ENCODE measurements around the gene TBC1D5.

The TBC1D5 gene

GRCh38 chr3:17336291-17336690, 406.1 kb downstream of the TBC1D5 start:
- DNase-seq = no peak

DNA sequence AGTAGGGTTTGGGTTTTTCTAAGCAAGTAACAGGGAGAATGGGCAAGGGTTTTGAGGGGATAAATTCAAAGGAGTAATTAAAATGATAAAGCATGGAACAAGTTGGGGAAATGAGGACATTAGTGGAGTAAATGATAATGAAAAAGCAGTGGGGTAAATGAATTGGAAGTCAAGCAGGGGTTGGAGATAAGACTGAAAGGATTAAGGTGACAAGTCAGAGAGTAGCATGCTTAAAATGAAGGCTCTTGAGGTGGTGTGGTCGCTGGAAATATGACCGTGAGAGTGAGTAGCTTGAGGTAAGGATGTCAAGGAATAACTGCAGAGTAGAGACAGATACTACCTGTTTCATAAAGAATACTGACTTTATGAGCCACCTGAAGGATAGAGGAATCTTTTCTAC, 408.5 kb downstream of the TBC1D5 start:
- DNase-seq = no peak

DNA sequence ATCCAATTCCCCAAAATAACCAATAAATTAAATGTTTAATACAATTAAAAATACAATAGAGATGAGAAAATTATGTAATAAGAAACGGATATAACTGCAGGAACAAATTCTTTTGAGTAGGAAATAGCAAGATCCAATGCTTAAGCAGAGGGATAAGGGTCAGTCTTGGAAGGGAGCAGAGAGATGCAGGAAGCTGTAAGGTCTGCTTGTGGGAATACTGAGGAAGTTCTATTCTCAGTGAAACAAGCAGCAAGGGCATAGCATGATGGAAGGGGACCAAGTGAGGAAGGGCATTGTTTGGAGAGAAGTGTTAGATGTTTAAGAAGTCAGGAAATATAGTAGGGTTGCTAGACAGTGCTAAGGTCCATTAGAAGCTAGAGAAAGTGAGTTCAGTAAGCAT, 409.0 kb downstream of the TBC1D5 start:
- no peak for DNase-seq

GRCh38 chr3:17330660-17331059, 411.8 kb downstream of the TBC1D5 start:
- no peak for DNase-seq

DNA sequence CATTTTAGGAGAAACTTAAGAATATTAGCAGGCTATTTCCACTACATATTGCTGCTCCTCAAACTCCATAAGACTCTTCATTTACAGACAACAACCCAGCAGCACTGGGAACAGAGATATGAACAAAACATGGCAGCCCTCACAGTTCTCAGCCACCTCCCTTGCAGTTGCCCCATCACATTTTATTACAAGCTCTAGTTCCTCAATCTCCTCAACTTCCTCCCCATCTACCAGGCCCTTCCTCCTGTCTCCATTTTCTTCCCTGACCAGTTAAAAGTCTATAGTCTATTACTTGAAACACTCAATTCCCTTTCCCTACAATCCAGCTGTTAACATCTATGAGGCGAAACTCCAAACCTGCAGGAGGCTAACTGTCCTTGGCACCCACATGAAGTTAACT, 412.5 kb downstream of the TBC1D5 start:
- no peak for DNase-seq

GRCh38 chr3:17322106-17322793, 420.2 kb downstream of the TBC1D5 start:
- DNase-seq = no peak

DNA sequence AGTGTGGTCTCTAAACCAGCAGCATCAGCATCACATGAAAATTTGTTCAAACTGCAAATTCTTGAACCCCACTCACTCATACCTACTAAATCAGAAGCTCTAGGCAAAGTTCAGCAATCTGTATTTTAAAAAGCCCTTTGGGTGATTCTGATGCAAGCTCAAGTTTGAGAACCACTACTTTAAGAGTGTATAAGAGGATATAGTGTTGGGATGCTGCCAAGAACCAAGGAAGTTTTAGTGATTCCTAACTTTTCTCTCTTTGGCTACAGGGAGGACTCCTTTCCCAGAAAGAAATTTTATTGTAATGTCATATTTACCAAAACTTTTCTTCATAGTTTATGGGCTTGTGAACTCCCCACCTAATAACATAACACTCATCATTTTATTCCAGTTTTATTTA, 422.2 kb downstream of the TBC1D5 start:
- no peak for DNase-seq

- no peak for DNase-seq
Measured at GRCh38 chr3:17315897-17316296, 426.5 kb downstream of the TBC1D5 start.

GRCh38 chr3:17314171-17314570, 428.3 kb downstream of the TBC1D5 start:
- DNase-seq = no peak

- DNase-seq = no peak
Measured at GRCh38 chr3:17313746-17314145, 428.7 kb downstream of the TBC1D5 start.

DNA sequence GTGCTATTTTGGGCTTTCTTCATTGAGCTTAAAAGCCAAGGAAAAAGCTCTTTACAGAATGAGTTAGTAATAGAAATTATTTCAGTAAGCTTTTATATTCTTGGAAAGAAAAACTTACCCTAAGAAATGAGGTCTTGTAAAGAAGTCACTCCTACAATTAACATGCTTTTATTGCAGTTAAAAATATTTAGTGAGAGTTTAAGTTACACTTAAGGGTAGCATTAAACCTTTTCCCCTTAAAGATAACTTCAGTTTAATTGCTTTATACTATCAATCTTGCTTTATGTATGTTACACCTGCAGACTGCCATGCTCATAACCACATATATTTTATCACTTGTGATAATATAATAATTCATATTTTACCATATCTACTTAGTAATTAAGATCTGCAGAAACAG, 431.4 kb downstream of the TBC1D5 start:
- no peak for DNase-seq

DNA sequence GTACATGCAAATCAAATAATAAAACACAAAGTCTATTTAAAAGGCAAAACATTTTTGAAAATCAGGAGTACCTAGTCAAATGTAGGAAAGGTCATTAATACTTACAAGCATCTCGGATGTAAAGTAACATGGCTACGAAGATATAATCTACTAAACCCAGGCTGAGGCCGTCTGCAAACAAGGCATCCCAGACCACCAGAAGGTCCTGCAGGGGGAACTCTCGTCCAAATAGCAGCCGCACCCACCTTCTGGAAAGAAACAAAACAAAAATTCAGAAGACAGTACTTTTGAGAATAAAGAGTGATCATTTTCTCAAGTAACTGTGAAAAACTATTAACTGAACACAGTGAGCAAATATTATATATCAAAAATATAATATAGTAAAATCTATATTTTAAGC, 434.5 kb downstream of the TBC1D5 start:
- no peak for DNase-seq

GRCh38 chr3:17307482-17307881, 434.9 kb downstream of the TBC1D5 start:
- no peak for DNase-seq

DNA sequence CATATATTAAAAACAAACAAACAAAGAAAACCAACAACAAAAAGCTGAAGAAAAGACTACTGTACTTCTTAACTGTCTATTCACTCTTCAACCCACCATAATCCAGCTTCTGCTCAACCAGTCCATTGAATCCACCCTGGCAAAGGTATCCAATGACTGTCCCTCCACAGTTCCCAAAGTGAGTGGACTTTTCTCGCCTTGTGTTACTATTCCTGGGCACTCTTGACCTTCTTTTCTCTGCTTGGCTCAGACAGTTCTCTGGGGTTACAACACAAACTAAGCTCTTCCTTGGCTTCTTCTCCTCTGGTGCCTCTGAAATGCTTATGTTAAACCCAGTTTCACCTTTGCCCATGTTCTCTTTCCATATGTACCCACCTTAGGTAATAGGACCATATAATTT, 437.5 kb downstream of the TBC1D5 start:
- no peak for DNase-seq

DNA sequence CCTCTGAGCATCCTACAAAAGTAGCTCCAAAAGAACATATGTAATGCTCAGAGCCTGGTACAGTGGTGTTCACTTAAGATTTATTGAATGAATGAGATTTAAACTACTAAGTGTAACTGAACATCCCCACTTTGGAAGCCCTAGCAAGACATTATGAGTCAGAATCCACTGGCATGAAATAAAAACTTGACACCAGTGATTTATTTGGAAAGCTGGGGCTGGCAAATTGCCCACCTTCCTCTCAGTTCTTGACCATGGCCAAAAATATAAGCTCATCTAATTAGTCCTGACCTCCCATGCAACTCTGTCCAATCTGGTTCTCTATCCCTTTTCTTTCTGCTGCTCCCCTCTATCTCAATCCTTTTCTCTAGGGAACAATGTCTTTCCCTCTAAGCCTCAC, 439.7 kb downstream of the TBC1D5 start:
- DNase-seq = no peak

DNA sequence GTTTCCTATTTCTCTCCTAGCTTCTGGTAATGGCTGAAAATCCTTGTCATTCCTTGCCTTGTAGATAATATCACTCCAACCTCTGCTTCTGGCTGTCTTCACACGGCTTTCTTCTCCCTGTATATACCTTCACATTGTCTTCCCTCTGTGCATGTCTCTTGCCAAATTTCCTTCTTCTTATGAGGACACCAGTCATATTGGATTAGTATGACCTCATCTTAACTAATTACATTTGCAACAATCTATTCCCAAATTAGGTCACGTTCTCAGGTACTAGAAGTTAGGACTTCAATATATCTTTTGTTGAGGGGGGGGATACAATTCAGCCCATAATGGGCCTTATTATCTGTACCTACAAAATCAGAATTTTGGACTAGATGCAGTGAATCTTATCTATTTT, 440.3 kb downstream of the TBC1D5 start:
- DNase-seq = no peak

GRCh38 chr3:17301271-17301670, 441.2 kb downstream of the TBC1D5 start:
- no peak for DNase-seq

- DNase-seq = no peak
Measured at GRCh38 chr3:17300441-17300840, 442.0 kb downstream of the TBC1D5 start.

DNA sequence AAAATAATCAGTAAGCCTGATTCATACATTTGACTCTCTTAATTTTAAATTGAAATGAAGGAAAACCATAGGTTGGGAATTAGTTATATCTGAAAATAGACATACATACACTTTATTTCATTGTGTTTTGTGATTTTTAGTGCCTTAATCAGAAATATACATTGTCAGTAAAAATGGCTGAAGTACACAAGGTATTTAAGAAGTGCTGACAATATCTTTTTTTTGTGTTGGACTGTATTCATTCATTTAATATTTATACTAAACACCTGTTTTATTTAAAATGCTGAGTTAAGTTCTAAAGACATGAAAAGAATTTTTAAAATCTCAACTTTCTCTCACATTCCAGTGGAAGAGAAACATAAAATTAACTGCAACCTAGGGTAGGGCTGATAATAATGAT, 444.4 kb downstream of the TBC1D5 start:
- DNase-seq = no peak

GRCh38 chr3:17292556-17292955, 449.9 kb downstream of the TBC1D5 start:
- DNase-seq = no peak

- no peak for DNase-seq
Measured at GRCh38 chr3:17290894-17291293, 451.5 kb downstream of the TBC1D5 start.

DNA sequence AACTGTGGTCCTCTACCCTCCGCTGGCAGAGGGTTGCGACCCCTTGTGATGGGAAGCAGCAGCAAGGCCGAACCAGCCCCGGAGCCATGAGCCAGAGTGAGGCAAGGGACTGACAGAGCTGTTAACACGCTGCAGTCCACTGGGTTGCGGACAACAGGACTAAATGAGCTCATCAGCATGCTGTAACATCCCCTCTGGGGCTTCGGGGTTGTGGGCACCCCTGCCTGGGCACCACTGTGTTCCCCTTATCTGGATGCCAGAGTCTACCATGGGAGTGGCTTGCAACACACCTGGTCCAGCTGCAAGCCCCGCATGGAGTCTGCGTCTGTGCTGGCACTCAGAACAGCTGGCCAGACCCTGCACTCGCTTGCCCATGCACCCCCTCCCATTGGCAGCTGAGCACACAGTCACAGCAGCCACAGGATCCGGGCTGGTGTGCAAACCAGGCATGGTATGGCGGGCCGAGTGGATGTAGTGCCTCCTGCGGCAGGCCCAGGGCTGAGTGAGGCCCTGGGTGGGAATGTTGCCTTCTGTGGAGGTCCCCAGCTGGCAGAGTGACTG, 453.5 kb downstream of the TBC1D5 start:
- DNase-seq = no peak

GRCh38 chr3:17287006-17287689, 455.3 kb downstream of the TBC1D5 start:
- DNase-seq = no peak

DNA sequence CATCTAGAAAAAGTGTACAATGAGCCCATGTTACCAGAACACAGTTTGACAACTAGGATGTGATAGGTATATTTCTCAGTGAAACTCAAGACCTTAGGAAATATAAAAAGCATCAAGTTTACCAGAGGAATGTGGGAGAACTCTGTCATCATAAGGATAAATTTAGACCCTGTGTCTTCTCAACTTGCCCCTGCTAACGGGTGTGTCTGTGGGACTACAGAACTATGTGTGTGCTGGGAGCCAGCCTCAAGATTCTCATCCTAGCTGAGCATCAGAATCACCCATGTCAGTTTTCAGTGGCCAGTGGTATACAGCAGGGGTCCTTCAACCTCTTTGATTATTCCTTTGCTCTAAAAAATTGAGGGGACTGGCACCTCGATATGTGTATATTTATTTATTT, 464.4 kb downstream of the TBC1D5 start:
- no peak for DNase-seq

DNA sequence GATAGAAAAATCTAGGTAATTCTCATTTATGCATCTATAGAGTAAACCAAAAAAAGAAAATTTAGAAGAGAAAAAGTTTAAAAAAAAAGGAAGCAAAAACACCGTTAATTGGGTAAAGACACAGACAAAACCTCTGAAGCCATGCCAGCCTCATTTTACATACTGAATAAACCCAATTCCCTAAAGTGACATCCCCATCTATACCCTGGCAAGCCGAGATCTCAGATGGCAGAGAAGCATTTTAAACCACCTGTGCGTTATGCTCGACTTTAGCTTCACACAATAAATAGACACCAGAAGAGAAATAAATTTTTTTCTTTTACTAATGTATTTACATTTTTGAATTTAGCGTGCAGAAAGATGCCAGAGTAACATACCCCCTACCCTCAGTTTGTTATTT, 475.6 kb downstream of the TBC1D5 start:
- no peak for DNase-seq

Measured in islet precursor cell (in vitro differentiated cells).